Measurements from ENCODE around the gene MTMR11. TPM values are rescaled to one million over a fixed set of nuclear protein-coding genes. Genes with fewer than 3 reads are reported as not detected.
A peak's percentile ranks its signal among the peaks of the same experiment; 100 is the strongest.

The MTMR11 gene
- total RNA-seq, 4 donors from 2014 or later = 2.0 to 8.6 (median 5.6) TPM

GRCh38 chr1:149914545-149914944, 22.1 kb downstream of the MTMR11 start:
- no peak for DNase-seq
- intact Hi-C loops (cut with DNase I) = no loop called here
- Histone ChIP-seq H3K4me1 (peaks cover 0 to 10% of the 10 kb centered on the region in 2 donors), H3K9me3 (no peaks in the 10 kb centered on the region), H3K4me3 (replicated peaks in 1 of 3) (no peak overlapping the region), H3K36me3 (no peaks in the 10 kb centered on the region), H3K27ac (no peak overlapping the region), H3K27me3 (no peaks in the 10 kb centered on the region)
- no peak for TF ChIP-seq CTCF (IDR thresholded peaks at IDR 0.05)
- TF ChIP-seq POLR2A (IDR thresholded peaks at IDR 0.05) = no peak
- 90 to 95% methylated on average over 1 of the region's 1 CpG for WGBS, 2 donors

GRCh38 chr1:149906570-149907075, 30.1 kb downstream of the MTMR11 start:
- Histone ChIP-seq H3K9me3 (no peaks in the 10 kb centered on the region), H3K27me3 (no peaks in the 10 kb centered on the region), H3K27ac (no peak overlapping the region), H3K36me3 (no peaks in the 10 kb centered on the region), H3K4me1 (no peaks in the 10 kb centered on the region), H3K4me3 (replicated peaks in 1 of 3) (no peak overlapping the region)
- intact Hi-C loops (cut with DNase I) = no loop called here
- 89 to 92% methylated on average over 10 of the region's 10 CpGs for WGBS, 2 donors
- no peak for DNase-seq
- TF ChIP-seq CTCF (IDR thresholded peaks at IDR 0.05) (no peak), POLR2A (IDR thresholded peaks at IDR 0.05) (no peak)

GRCh38 chr1:149903836-149904491, 32.7 kb downstream of the MTMR11 start:
- Histone ChIP-seq H3K27me3 (no peaks in the 10 kb centered on the region), H3K4me3 (replicated peaks in 1 of 3) (no peak overlapping the region), H3K27ac (no peak overlapping the region), H3K36me3 (no peaks in the 10 kb centered on the region), H3K4me1 (peaks cover 7 to 9% of the 10 kb centered on the region in 2 donors), H3K9me3 (no peaks in the 10 kb centered on the region)
- no peak for DNase-seq
- no peak for TF ChIP-seq POLR2A (IDR thresholded peaks at IDR 0.05)
- no peak for TF ChIP-seq CTCF (IDR thresholded peaks at IDR 0.05)
- intact Hi-C loops (cut with DNase I) = no loop called here
- WGBS, 2 donors = 82 to 85% methylated on average over 4 to 5 of the region's 5 CpGs

- Histone ChIP-seq H3K4me3 (replicated peaks in 1 of 3) (peak within 1 kb of the TSS; percentile 50 to 75 (median 51)), H3K27ac (peak within 1 kb of the TSS; percentile 84 to 89 (median 87)), H3K27me3 (no peaks in the 10 kb centered on the region), H3K4me1 (peaks cover 7 to 9% of the 10 kb centered on the region in 2 donors), H3K36me3 (no peaks in the 10 kb centered on the region), H3K9me3 (no peaks in the 10 kb centered on the region)
- peak; percentile 93 to 95 for DNase-seq
- whole genome bisulfite sequencing, 2 donors = 2% methylated on average over 12 to 35 of the region's 65 CpGs
- intact Hi-C loops (cut with DNase I) = loop anchor here (5.0 kb wide), 1 partner anchor 33 kb away; no protein-coding TSS in a partner anchor
- TF ChIP-seq CTCF (IDR thresholded peaks at IDR 0.05) = peak in 1 of 6 experiments; percentile 25
- peak in 1 of 2 donors; percentile 92 for TF ChIP-seq POLR2A (IDR thresholded peaks at IDR 0.05)
Measured at GRCh38 chr1:149899460-149900284, 37.0 kb downstream of the MTMR11 start, which contains the start of gene BOLA1. TSS of gene BOLA1 (plus strand) at chr1:149899568. CDS start at chr1:149900060, 492 bp downstream.
